Smooth muscle cell (in vitro differentiated cells): Measurements from ENCODE around the gene CLASP1. TPM values are rescaled to one million over a fixed set of nuclear protein-coding genes. Genes with fewer than 3 reads are reported as not detected.

Experiments
- DNase-seq: peaks from one replicate; lab custom pipeline; 2025; ENCODE audit not compliant: unreplicated experiment; lab: John Stamatoyannopoulos, UW
- H2AFZ ChIP-seq: fragments of 200-600 bp; sonication (generic); 2 replicates; pipeline ENCODE4 v1.6.0; 2016; ENCODE audit warnings: antibody characterized with exemption, low read depth, mild to moderate bottlenecking
- H3F3A ChIP-seq: fragments of 200-600 bp; sonication (generic); 2 replicates; pipeline ENCODE4 v1.6.0; 2017; ENCODE audit warnings: antibody characterized with exemption, low read depth
- H3K27ac ChIP-seq: fragments of 200-600 bp; sonication (generic); 2 replicates; pipeline ENCODE4 v1.5.1; 2016; ENCODE audit warnings: low read depth, mild to moderate bottlenecking
- H3K27me3 ChIP-seq: fragments of 200-600 bp; sonication (generic); 2 replicates; pipeline ENCODE4 v1.6.1; 2016; ENCODE audit warnings: low read depth, mild to moderate bottlenecking
- H3K36me3 ChIP-seq: fragments of 200-600 bp; sonication (generic); 2 replicates; pipeline ENCODE4 v1.5.1; 2016; ENCODE audit warnings: low read depth
- H3K4me1 ChIP-seq: fragments of 200-600 bp; sonication (generic); 2 replicates; pipeline ENCODE4 v1.5.1; 2016; ENCODE audit warnings: low read depth
- H3K4me2 ChIP-seq: fragments of 200-600 bp; sonication (generic); 2 replicates; pipeline ENCODE4 v1.6.0; 2016; ENCODE audit warnings: mild to moderate bottlenecking
- H3K4me3 ChIP-seq: fragments of 200-600 bp; sonication (generic); 2 replicates; pipeline ENCODE4 v1.5.1; 2016; ENCODE audit warnings: mild to moderate bottlenecking
- H3K79me2 ChIP-seq: fragments of 200-600 bp; sonication (generic); 2 replicates; pipeline ENCODE4 v1.6.0; 2016; ENCODE audit warnings: low read depth, mild to moderate bottlenecking
- H3K9ac ChIP-seq: fragments of 200-600 bp; sonication (generic); 2 replicates; pipeline ENCODE4 v1.6.0; 2016; ENCODE audit warnings: low read depth
- H3K9me3 ChIP-seq: fragments of 200-600 bp; sonication (generic); replicated peaks from 2 replicates; pipeline ENCODE4 v1.5.1; 2016; ENCODE audit warnings: low read depth
- H4K20me1 ChIP-seq: fragments of 200-600 bp; sonication (generic); 2 replicates; pipeline ENCODE4 v1.6.0; 2016; ENCODE audit warnings: low read depth
- WGBS: methylation state at CpG from one replicate; pipeline ENCODE4 v1.1.7; 2016; ENCODE audit warnings: low lambda C conversion rate; 5-methylcytosine and 5-hydroxymethylcytosine counted together
- polyA plus RNA-seq: library from polyadenylated mRNA; unstranded; fragments of >200 nt; fragmentation: Nextera tagmentation; extraction: Ambion mirVana; gene quantifications from 2 replicates; pipeline ENCODE4 v1.2.1, GENCODE V29; 2016
- total RNA-seq: library from RNA; depleted of rRNA; stranded (reverse); fragments of >200 nt; gene quantifications from 2 replicates; pipeline ENCODE4 v1.2.3, GENCODE V29; 2014
- TF ChIP-seq, protein P1 (sequence below): fragments of 200-600 bp; sonication (generic); IDR thresholded peaks from 2 replicates; pipeline ENCODE4 v1.5.1; 2017; ENCODE audit warnings: borderline replicate concordance, mild to moderate bottlenecking, antibody characterized with exemption; ENCODE audit not compliant: insufficient read depth, poor library complexity, severe bottlenecking

Gene CLASP1
- total and polyA plus RNA-seq, 2 experiments from 2014 or later = 15.0 to 33.8 TPM

- Histone ChIP-seq H3K27ac (no peak overlapping the region), H3K4me3 (no peak overlapping the region), H3K27me3 (no peaks in the 10 kb centered on the region), H3K4me2 (no peak overlapping the region), H3K9ac (no peak overlapping the region), H4K20me1 (peaks cover 100% of the 10 kb centered on the region), H3F3A (peaks cover 6% of the 10 kb centered on the region), H3K36me3 (no peaks in the 10 kb centered on the region), H3K4me1 (peaks cover 6% of the 10 kb centered on the region), H3K79me2 (peaks cover 48% of the 10 kb centered on the region), H3K9me3 (no peaks in the 10 kb centered on the region), H2AFZ (no peak overlapping the region)
- no peak for DNase-seq
- TF ChIP-seq, protein P1, sequence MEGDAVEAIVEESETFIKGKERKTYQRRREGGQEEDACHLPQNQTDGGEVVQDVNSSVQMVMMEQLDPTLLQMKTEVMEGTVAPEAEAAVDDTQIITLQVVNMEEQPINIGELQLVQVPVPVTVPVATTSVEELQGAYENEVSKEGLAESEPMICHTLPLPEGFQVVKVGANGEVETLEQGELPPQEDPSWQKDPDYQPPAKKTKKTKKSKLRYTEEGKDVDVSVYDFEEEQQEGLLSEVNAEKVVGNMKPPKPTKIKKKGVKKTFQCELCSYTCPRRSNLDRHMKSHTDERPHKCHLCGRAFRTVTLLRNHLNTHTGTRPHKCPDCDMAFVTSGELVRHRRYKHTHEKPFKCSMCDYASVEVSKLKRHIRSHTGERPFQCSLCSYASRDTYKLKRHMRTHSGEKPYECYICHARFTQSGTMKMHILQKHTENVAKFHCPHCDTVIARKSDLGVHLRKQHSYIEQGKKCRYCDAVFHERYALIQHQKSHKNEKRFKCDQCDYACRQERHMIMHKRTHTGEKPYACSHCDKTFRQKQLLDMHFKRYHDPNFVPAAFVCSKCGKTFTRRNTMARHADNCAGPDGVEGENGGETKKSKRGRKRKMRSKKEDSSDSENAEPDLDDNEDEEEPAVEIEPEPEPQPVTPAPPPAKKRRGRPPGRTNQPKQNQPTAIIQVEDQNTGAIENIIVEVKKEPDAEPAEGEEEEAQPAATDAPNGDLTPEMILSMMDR = no peak
Observed at GRCh38 chr2:121599963-121600651, 49.2 kb downstream of the CLASP1 start.

GRCh38 chr2:121598087-121598486 is 51.2 kb downstream of the CLASP1 start:
- Histone ChIP-seq H3F3A (peaks cover 6% of the 10 kb centered on the region), H3K9ac (no peak overlapping the region), H3K4me2 (no peak overlapping the region), H3K4me1 (peaks cover 6% of the 10 kb centered on the region), H3K27me3 (no peaks in the 10 kb centered on the region), H3K79me2 (peaks cover 38% of the 10 kb centered on the region), H4K20me1 (peaks cover 98% of the 10 kb centered on the region), H3K9me3 (no peaks in the 10 kb centered on the region), H3K4me3 (no peak overlapping the region), H3K27ac (no peak overlapping the region), H3K36me3 (no peaks in the 10 kb centered on the region), H2AFZ (no peak overlapping the region)
- DNase-seq = no peak
- 96% methylated on average over 2 of the region's 2 CpGs for WGBS
- TF ChIP-seq, protein P1 = no peak

DNA sequence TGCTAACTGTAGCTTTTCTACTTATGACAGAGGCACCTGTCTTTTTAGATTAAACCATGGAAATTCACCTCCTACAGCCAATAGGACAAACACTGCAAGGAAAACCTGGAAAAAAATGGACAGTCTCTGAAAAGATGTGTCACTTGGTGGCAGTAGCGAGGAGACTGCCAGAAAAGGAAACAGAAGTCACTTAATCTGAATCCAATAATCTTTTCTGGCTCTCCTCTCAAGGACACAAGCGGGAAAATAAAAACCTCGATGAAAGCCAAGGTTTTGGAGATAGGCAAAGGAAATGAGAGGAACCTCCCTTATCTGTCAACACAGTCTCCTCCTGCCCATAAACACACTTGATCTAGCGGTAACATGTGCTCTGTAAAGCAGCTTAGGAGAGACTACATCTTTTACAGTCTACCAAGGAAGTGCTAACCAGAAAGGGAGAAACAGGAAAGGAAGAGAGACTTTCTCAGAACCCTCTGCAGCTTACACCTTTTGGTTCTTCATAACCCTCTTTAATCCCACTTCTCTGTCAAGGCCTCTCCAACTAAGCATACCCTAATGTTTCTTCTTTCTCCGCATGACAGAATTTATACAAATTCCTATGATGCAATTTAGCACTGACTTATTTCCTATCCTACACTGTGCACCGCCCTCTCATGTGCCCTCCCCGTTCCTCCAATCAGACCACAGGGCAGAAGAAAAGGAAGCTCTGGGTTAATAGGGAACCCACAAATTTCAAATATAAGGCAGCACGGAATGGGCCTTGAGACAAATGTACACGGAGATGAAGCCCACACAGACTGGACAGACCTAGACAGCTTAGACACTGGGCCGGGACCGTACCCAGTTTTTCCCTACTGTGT is 52.8 kb downstream of the CLASP1 start:
- no peak overlapping the region for H3K9ac ChIP-seq
- no peak overlapping the region for H3K4me3 ChIP-seq
- H3K27me3 ChIP-seq = no peaks in the 10 kb centered on the region
- H3K27ac ChIP-seq = no peak overlapping the region
- H3K36me3 ChIP-seq = no peaks in the 10 kb centered on the region
- 58% methylated on average over 11 of the region's 11 CpGs for WGBS
- peaks cover 98% of the 10 kb centered on the region for H4K20me1 ChIP-seq
- no peaks in the 10 kb centered on the region for H3K9me3 ChIP-seq
- H3F3A ChIP-seq = peaks cover 6% of the 10 kb centered on the region
- no peak for DNase-seq
- peak overlapping the region; percentile 56 for H3K4me2 ChIP-seq
- TF ChIP-seq, protein P1 = peak; percentile 37
- no peak overlapping the region for H2AFZ ChIP-seq
- peaks cover 6% of the 10 kb centered on the region for H3K4me1 ChIP-seq
- H3K79me2 ChIP-seq = peaks cover 44% of the 10 kb centered on the region
